ENCODE measurements around the gene SMAD3.

DNA sequence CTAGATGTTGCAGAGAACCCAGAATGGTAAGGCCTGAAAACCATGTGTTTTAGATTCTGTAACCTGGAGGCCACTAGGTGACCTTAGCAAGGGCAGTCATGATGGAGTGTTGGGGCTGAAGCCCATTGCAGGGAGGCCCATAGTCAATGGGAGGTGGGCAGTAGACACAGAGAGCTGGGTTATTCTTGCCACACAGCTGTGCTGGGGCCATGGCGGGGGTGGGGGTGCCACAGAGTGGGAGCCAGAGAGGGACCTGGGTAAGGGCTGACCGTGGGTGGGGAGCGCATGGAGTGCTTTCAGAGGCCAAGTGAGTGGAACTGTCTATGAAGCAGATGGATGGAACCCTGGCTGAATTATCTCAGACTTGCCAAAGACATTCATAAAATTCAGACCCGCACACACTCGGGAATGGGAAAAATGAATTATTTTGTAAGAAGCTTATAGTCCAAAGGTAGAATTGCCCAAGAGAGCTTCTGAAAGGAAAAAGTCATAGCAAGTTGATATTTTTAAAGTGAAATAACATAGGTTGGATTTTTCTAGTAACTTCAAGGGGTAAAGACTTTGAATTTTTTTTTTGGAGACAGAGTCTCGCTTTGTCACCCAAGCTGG, 53.9 kb downstream of the SMAD3 start:
- TF ChIP-seq POLR2A (IDR thresholded peaks at IDR 0.05; ENCODE audit: low read length): no peak
- no peak for TF ChIP-seq GATA1 (IDR thresholded peaks at IDR 0.05; ENCODE audit: low read depth, low read length)

Measured in erythroblast (primary cell).